ENCODE measurements around the gene PSMB3.
"Not testable (repeated sequence)": the region's sequence is repeated elsewhere in the genome, so short reads cannot be mapped to it uniquely, and the experiment has no call there.

PSMB3 gene

DNA sequence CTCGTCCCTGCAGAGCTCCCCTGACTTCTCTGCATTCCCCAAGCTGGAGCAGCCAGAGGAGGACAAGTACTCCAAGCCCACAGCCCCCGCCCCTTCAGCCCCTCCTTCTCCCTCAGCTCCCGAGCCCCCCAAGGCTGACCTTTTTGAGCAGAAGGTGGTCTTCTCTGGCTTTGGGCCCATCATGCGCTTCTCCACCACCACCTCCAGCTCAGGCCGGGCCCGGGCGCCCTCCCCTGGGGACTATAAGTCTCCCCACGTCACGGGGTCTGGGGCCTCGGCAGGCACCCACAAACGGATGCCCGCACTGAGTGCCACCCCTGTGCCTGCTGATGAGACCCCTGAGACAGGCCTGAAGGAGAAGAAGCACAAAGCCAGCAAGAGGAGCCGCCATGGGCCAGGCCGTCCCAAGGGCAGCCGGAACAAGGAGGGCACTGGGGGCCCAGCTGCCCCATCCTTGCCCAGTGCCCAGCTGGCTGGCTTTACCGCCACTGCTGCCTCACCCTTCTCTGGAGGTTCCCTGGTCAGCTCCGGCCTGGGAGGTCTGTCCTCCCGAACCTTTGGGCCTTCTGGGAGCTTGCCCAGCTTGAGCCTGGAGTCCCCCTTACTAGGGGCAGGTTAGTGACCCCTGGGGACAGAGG, 36.1 kb upstream of the PSMB3 start:
- no peak for DNase-seq (ENCODE audit: low read depth in 2 of 2)

DNA sequence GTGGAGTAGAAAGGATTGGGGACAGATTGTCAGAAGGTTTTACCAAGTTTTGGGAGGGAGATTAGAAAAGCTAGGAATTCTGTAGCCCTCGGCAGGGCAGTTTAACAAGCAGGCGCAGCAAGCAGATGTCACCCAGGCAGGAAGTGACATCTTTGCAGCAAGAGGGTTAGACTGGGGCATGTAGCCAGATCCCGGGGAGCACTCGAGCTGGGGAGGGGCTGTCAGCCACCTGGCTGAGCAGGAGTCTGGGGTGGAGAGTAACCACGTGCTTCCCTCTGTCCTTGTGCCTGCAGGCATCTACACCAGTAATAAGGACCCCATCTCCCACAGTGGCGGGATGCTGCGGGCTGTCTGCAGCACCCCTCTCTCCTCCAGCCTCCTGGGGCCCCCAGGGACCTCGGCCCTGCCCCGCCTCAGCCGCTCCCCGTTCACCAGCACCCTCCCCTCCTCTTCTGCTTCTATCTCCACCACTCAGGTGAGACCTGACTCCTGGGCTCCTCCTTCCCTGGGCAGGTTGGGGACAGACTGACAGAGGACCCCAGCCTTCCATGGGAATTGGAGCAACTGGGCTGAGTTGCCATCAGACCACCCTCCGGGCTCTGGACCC, 35.3 kb upstream of the PSMB3 start:
- DNase-seq (ENCODE audit: low read depth in 2 of 2) = no peak

DNA sequence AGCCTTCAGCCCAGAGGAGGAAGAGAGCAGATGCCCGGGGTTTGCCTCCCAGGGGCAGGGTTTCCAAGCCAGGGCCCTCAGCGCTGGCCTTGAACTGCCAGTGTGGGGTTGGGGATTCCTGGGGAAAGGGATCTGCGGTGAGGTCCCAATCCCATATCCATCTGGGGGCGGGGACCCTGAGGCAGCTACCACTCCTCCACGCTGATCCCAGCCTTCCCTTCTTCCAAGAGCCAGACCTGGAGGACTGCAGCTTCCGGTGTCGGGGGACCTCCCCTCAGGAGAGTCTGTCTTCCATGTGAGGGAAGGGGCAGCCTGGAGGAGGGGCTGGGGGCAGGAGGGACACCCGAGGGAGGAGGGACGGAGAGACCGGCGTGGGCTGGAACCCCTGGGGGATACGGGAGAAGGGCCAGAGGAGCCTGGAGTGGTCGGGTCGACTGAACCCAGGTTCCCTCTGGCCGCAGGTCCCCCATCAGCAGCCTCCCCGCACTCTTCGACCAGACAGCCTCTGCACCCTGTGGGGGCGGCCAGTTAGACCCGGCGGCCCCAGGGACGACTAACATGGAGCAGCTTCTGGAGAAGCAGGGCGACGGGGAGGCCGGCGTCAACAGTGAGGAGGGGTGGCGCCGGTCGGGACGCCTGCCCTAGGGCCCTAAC, 33.1 kb upstream of the PSMB3 start:
- no peak for DNase-seq (ENCODE audit: low read depth in 2 of 2)

DNA sequence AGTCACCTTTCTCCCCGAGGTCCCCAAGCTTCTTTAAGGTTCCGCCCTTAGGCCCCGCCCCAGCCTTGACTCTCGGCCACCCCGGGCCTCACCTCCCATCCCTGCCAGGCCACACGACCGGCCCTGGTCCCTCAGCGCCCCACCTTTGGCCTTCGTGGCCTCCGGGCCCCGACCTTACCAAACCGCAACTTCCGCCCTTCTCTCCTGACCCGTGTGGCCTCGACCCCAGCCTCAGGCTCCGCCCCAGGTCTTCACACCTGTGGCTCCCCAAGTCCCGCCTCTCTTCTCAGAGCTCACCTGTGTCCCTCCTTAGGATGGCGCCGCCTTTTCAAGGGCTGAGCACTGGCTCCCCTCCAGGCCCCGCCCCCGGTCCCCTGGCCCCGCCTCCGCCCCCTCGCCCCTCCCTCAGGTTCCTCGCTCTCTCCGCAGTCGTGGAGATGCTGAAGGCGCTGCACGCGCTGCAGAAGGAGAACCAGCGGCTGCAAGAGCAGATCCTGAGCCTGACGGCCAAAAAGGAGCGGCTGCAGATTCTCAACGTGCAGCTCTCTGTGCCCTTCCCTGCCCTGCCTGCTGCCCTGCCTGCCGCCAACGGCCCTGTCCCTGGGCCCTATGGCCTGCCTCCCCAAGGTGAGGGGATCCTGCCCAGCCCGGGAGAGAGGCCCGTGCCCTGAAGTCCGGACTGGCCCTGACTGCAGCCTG, 32.4 kb upstream of the PSMB3 start:
- no peak for DNase-seq (ENCODE audit: low read depth in 2 of 2)

DNA sequence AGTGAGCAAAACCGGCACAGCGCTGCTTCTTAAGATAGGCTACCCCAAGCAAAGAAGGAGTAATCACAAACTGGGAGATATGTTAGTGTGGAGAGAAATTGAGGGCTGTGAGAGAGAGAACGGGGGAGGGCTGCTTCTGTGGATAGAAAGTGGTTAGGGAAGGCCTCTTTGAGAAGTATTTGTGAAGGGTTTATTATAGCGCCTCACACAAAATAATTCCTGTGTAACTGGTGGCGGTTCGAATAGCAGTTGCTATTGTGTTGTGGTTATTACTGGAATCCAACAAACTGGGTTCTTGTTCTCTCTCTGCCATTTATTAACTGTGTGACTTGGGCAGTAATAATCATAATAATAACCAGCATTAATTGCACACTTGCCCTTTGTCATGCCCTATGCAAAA, 31.6 kb upstream of the PSMB3 start:
- no peak for DNase-seq (ENCODE audit: low read depth in 2 of 2)

DNA sequence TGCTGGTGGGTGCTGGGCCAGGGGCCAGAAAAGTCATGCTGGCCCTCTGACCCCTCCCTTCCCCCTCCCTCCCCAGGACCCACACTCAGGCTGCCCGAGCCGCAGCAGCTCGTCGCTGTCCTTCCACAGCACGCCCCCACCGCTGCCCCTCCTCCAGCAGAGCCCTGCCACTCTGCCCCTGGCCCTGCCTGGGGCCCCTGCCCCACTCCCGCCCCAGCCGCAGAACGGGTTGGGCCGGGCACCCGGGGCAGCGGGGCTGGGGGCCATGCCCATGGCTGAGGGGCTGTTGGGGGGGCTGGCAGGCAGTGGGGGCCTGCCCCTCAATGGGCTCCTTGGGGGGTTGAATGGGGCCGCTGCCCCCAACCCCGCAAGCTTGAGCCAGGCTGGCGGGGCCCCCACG, 30.7 kb upstream of the PSMB3 start:
- no peak for DNase-seq (ENCODE audit: low read depth in 2 of 2)

DNA sequence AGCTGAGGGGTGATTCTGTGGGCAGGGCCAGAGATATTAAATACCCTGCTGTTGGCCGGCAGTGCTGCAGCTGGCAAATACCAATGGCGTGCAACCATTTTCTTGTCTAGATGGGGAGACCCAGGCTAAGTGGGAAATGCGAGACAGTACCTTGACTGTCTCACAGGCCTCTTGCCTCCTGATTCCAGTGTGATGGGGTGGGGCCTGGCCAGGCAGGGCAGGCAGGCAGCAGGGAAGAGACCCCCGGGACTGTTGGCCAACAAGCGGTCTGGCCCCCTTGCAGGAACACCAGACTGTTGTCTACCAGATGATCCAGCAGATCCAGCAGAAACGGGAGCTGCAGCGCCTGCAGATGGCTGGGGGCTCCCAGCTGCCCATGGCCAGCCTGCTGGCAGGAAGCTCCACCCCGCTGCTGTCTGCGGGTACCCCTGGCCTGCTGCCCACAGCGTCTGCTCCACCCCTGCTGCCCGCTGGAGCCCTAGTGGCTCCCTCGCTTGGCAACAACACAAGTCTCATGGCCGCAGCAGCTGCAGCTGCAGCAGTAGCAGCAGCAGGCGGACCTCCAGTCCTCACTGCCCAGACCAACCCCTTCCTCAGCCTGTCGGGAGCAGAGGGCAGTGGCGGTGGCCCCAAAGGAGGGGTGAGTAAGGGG, 28.1 kb upstream of the PSMB3 start:
- no peak for DNase-seq (ENCODE audit: low read depth in 2 of 2)

DNA sequence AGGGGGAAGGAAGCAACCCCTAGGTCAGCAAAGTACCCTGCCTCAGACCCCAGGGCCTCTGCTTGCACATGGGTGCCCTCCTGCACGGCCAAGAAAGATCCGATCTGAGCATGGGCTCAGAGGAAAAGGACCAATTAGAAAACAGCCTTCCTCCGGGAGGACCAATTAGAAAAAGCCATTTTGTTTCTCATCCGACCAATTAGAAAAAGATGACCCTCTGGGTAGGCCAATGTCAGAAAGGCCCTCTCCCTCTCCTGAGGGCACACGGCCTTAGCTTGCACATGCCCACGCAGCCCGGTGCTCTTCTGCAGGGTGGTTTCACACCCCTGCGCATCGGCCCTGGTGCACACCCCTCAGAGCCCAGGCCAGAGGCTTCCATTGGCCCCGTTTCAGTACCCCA, 27.5 kb upstream of the PSMB3 start:
- no peak for DNase-seq (ENCODE audit: low read depth in 2 of 2)

DNA sequence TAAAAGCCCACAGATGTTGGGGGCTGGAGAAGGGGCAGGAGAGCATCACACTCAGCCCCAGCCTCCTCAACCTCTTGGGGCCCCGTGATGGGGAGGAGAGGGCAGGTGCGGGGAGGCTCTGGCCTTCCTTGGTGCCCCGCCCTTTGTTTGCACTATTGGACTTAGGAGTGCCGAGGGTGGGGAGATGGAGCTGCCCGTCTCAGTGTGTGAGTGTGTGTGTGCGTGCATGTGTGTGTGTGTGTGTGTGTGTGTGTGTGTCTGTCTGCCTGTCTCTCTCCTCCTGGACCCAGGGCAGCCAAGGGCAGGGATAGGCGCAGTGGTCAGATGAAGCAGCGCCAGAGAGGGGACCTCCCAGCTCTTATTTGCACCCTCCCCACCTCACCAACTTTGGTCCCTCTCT, 26.4 kb upstream of the PSMB3 start:
- DNase-seq (ENCODE audit: low read depth in 2 of 2) = not testable (repeated sequence)

DNA sequence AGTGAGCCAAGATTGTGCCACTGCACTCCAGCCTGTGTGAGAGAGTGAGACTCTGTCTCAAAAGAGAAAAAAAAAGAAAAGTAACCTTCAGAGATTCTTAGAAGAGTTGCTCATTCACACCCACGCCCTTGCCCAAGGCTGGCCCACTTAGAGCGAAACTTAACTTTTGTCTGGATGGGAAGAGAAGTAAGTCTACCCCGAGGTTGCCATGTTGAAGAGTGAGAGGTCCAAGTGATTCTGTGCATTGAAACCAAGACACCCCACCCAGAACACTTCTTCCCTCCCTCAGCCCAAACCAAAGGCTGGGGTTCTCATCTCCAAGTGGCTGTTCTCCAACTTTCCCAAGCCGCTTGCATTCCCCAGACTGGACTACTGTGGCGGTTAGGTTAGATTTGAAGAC, 24.8 kb upstream of the PSMB3 start:
- peak; percentile 61 to 75 for DNase-seq (ENCODE audit: low read depth in 2 of 2)

DNA sequence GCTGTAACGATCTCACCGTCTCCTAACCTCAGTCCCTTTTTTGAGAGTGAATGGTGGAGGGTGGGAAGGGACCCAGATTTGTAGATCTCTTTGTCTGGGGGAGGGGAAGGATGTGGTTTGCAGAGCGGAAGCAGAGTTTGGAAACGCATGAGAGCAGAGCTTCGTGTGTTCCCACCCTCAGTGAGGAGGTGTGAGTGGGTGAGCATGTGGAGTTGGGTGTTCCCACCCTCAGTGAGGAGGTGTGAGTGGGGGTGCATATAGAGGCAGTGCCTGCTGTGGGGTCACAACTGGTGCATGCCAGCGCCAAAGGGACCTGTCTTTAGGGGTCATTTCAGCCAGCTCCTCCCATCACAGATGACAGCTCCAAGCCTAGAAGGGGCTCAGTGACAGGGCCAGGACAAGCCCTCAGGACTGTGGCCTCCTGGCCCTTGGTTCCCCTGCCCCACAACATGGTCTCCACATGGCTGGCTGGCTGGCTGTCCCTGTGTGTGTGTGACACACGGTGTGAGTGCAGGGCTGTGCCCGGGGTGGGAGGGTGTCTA, 24.2 kb upstream of the PSMB3 start:
- DNase-seq (ENCODE audit: low read depth in 2 of 2) = no peak

DNA sequence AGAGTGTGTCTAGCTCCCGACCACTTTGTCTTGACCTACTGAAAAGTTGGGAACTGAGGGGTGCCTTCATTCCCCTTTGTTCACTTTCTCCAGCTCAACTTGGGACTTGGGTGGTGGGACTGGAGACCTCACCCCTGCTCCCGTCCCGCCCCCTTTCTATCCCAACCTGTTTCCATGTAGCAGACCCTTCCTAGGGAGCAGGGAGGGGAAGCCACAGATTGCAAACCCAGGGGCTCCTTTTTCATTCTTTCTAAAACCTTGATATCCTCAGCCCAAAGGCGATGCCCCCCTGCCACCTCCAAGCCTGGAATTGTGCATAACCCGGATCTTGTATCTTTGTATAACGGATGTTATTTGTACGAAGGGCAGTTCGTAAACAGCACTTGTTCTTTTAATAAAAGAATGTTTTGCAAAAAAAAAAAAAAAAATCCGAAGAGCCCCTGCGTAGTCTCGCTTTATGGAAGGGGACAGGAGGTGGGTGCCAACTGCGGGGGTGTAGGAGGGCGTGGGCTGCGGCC, 23.1 kb upstream of the PSMB3 start:
- DNase-seq (ENCODE audit: low read depth in 2 of 2) = no peak

DNA sequence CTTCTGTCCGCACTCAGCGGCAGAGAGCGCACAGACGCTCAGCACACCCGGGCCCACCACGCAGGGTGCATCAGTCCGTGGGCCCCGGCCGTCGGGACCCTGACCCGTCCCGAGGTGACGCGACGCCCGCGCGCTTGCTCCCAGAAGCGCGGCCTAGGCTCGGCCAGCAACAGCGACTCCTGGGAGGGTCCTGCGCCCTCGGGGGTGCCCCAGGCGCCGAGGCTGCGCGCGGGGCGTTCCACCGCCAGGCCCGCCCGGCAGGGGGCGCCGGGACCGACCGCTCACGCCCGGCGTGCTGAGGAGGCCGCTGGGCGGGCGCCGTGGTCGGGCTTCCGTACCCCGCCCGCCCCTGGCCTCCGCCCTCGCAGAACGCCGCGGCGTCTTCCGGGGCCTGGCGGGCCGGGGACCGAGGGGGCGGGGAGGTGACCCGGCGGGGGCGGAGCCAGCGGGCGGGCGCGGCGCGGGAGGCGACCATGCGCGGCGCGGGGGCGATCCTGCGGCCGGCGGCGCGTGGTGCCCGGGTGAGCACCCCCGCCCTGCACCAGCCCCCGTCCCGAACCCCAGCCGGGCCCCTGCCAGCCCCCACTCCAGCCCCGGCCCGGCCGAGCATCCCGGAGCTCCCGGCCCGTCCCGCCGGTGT, 22.5 kb upstream of the PSMB3 start, which contains the start of gene CISD3:
TSS of gene CISD3 (plus strand) at position 456 of the 640 bp plus-strand sequence. CDS start at position 474, 18 bp downstream.
- DNase-seq (ENCODE audit: low read depth in 2 of 2) = peak; percentile 73 to 79

DNA sequence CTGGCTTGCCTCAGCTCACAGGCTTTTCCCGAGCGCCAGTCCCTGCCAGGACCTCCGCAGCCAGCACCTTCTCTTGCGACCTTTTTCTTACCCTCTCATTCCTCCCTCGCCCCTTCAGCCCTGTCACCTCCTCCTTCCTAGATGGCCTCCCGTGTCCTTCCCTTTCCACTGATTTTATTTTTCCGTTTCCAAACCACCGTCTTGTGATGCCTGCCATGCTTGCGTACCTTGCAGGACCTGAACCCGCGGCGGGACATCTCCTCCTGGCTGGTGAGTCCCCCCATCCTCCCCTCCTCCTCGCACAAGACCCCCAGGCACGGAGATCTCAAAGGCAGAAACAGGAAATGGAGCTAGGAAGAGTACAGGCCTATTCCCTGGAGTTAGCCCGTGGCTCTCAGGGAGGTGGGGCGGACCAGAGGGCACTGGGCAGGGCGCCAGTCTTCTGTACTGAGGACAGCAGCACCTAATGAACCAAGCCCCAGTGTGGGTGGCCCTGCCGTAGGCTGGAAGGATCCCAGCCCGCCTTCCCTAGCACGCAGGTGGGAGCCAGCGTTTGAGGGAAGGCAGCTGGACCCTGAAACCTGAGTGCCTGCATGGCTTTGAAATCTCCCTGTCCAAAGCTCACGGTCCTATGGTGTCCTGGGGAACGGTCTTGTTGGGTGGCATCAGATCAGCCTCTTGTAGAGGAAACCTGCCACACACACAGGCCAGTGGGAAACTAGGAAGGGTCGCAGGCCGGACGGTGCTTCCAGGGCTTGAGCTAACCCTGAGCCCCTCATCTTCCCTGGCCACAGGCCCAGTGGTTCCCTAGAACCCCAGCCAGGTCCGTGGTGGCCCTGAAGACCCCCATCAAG, 21.8 kb upstream of the PSMB3 start:
- DNase-seq (ENCODE audit: low read depth in 2 of 2) = no peak

DNA sequence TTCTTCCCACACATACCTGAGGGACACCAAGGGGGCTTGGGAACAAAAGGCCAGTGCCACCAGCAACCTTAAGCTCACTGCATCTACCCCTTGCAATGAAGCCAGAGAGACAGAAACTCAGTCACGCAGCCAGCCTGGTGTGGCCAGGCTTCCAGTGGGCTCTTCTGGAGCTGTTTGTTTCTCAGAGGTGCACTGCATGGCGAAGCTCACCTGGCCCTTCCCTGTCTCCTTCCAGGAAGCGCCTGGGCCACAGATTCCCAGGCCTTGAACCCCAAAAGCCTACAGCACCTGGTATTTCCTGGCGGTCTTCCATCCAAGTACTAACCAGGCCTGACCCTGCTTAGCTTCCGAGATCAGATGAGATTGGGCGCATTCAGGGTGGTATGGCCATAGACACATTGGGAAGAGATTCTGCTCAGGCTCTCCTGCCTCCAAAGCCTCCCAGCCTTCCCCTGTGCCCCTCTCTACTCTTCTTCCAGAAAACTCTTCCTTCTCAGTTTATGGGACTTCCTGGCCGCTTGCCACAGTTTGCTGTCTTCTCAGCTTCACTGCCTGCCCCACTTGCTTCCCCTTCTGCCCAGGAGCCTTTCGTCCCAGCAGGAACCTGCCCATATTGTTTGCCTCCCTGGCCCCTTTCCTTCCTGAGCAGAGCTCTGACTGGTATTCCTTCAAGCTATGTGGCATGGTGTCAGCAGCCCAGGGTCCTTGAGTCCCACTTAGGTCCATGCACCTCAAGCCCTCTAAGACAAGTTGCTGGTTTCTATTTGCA, 20.8 kb upstream of the PSMB3 start:
- DNase-seq (ENCODE audit: low read depth in 2 of 2) = no peak

DNA sequence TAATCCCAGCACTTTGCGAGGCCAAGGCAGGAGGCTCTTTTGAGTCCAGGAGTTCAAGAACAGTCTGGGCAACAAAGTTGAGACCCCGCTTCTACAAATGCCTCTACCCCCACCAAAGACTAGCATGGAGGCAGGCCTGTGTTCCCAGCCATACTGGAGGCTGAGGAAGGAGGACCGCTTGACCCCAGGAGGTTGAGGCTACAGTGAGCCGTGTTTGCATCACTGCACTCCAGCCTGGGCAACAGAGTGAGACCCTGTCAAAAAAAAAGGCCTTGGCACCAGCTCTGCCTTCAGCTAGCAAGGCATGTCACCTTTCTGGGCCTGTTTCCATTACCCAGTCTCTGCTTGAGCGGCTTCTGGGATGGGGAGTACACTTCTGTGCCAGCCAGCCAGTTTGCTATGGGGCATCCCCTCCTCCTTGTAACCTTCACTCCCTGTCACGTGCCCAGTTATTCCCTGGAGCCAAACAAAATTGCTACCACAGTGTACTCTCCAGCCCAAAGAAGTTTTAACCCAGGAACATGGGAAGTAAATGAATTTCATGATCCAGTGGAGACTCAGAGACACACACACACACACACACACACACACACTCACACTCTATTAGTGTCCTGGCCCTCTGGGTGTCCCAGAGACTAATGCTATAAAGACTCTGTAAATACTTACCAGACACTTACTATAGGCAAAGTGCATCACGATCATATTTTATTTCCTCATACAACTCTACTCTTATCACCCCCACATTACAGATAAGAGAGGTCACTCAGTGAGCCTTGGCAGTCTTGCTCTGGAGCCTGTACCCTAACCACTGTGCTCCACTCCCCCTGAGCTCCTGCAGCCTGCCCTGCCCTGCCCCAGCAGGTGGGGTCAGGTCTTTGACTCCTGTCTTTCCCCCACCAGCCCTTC, 19.9 kb upstream of the PSMB3 start:
- DNase-seq (ENCODE audit: low read depth in 2 of 2) = no peak

DNA sequence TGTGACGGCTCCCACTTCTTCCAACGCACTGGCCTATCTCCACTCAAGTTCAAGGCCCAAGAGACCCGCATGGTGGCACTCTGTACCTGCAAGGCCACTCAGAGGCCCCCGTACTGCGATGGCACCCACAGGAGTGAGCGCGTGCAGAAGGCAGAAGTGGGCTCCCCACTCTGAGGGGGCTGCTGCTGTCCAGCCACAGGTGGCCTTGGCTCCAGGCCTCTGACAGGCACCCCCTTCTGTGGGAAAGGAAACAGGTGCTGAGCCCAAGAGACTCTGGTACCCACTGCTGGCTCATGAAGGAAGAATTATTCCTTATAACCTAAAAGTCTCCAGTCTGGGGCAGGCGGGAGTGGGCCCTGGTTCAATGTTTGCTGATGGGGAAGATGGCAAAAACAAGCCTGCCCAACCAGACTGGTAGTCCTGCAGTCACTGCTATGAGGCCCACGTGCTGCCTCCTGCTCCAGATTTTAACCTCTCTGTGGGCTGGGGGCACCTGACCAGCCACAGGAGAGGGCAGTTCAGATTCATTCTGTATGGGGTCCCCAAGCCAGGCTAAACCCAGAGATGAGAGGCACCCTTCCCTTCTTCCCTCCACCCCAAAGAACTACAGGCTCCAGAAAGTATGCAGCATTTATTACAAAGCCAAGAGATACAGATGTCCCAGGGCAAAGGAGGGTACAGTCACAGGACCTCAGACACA, 19.1 kb upstream of the PSMB3 start:
- no peak for DNase-seq (ENCODE audit: low read depth in 2 of 2)
